Skeletal muscle satellite cell (primary cell): Measurements from ENCODE around the gene GUK1. TPM values are rescaled to one million over a fixed set of nuclear protein-coding genes. Genes with fewer than 3 reads are reported as not detected.

Source experiments
- H3K27me3 ChIP-seq: 2 replicates; pipeline ENCODE4 v1.7.0; 2013; ENCODE audit warnings: low read length; ENCODE audit not compliant: control insufficient read depth, insufficient read depth
- H3K36me3 ChIP-seq: 2 replicates; pipeline ENCODE4 v1.7.0; 2013; ENCODE audit warnings: mild to moderate bottlenecking, control low read depth, low read length; ENCODE audit not compliant: insufficient read depth
- H3K4me1 ChIP-seq: 2 replicates; pipeline ENCODE4 v1.7.0; 2013; ENCODE audit warnings: low read length; ENCODE audit not compliant: control insufficient read depth, insufficient read depth
- H3K4me2 ChIP-seq: 2 replicates; pipeline ENCODE4 v1.7.0; 2013; ENCODE audit warnings: mild to moderate bottlenecking, low read length
- H3K4me3 ChIP-seq: 2 replicates; pipeline ENCODE4 v1.7.0; 2013; ENCODE audit warnings: low read length
- H3K9ac ChIP-seq: 2 replicates; pipeline ENCODE4 v1.7.0; 2013; ENCODE audit warnings: mild to moderate bottlenecking, low read depth, low read length, moderate library complexity
- H3K9me3 ChIP-seq: replicated peaks from 2 replicates; pipeline ENCODE4 v1.7.0; 2013; ENCODE audit warnings: mild to moderate bottlenecking, control low read depth, low read length
- small RNA-seq: library from RNA; depleted of rRNA; stranded (forward); fragments of <200 nt; gene quantifications from one replicate; pipeline ENCODE3, GENCODE V24; 2012

Gene GUK1

DNA sequence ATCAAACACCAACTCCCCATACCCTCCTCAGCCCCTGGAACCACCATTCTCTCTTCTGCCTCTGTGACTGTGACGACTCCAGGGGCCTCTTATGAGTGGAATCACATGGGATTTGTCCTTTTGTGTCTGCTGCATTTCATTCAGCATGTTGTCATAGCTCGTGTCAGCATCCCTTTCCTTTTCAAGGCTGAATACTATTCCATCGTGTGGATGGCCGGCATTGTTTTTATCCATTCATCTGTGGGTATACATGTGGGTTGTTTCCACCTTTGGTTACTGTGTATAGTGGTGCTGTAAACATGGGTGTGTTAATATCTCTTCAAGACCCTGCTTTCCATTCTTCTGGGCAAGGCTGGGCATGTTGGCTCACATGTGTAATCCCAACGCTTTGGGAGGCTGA, 50.7 kb downstream of the GUK1 start:
- Histone ChIP-seq H3K27me3 (no peaks in the 10 kb centered on the region), H3K4me1 (no peaks in the 10 kb centered on the region), H3K4me2 (no peak overlapping the region), H3K4me3 (no peak overlapping the region), H3K9ac (no peak overlapping the region), H3K36me3 (no peaks in the 10 kb centered on the region), H3K9me3 (no peaks in the 10 kb centered on the region)

DNA sequence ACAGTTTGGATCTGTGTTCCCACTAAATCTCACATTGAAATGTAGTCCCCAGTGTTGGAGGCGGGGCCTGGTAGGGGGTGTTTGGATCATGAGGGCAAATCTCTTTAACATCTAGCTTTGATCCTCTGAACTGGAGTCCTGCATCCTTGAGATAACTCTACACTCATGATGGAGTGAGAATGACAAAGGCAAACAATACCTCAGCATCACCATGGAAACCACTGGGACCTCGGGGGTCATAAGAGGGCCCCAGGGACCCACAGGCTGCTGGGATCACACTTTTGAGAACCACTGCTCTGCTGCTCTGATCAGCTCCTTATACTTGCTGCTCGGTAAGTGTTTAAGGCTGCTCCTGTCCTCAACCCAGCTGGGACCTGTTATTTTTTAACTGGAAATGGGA, 54.4 kb downstream of the GUK1 start:
- Histone ChIP-seq H3K27me3 (no peaks in the 10 kb centered on the region), H3K9me3 (peaks cover 9% of the 10 kb centered on the region), H3K4me3 (no peak overlapping the region), H3K4me2 (no peak overlapping the region), H3K36me3 (no peaks in the 10 kb centered on the region), H3K9ac (no peak overlapping the region), H3K4me1 (no peaks in the 10 kb centered on the region)

DNA sequence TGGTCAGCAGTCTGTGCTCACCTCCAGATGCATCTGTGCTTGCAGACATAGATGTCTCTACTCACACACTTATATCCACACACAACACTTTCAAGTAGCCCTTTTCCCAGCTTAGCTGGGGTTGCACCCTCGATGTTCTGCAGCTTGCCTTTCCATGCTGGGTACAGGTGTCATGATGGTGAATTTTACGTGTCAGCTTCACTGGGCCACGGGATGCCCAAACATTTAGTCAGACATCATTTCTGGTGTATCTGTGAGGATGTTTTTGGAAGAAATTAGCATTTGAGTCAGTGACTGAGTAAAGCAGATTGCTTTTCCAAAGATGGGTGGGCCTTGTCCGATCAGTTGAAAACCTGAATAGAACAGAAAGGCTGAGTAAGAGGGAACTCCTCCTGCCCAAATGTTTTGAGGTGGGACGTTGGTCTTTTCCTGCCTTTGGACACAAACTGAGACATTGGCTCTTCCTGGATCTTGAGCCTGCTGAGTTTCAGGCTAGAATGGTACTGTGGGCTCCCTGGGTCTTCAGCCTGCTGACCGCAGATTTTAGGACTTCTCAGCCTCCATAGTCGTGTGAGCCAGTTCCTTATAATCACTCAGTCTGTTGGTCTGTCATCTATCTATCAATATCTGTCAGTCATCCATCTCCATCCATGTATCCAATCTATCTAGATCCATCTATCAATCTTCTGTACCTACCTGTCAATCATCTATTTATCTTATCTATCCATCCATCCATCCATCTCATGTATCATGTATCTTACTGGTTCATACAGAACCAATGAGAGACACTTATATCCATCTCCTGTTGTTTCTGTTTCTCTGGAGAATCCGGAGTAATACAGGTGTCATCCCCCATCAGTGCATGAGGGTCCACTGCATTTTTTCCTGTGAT, 55.1 kb downstream of the GUK1 start:
- H3K4me3 ChIP-seq = no peak overlapping the region
- no peaks in the 10 kb centered on the region for H3K36me3 ChIP-seq
- H3K4me2 ChIP-seq = no peak overlapping the region
- H3K27me3 ChIP-seq = no peaks in the 10 kb centered on the region
- H3K9me3 ChIP-seq = peaks cover 14% of the 10 kb centered on the region
- H3K4me1 ChIP-seq = no peaks in the 10 kb centered on the region
- no peak overlapping the region for H3K9ac ChIP-seq

DNA sequence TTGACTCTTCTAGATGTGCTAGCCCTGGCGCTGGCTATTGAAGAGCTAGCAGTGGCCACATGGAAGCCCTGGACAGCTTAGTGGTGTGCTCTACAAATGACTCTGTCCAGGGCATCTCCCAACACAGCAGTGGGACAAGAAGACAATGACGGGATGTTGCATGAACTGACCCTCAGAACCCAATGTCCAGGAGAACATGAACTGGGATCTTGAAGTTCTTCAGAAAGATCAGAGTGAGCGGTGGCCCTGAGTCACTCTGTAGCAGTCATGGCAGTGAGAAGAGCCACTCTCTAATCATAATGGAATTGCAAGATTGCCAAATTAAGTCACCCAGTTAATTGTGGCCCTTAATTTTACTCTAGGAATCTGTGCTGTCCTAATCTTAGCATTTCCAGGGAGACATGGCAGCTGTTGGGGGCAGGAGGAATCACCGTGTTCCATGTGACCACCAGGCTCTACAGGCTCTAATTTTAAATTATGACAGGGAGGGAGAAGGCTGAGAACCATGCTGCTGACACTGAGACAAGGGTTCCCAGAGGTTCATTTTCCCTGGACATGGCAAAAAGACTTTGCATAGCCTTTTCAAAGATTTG, 57.6 kb downstream of the GUK1 start:
- peaks cover 14% of the 10 kb centered on the region for H3K9me3 ChIP-seq
- H3K4me1 ChIP-seq = no peaks in the 10 kb centered on the region
- H3K4me3 ChIP-seq = no peak overlapping the region
- no peaks in the 10 kb centered on the region for H3K27me3 ChIP-seq
- no peaks in the 10 kb centered on the region for H3K36me3 ChIP-seq
- no peak overlapping the region for H3K4me2 ChIP-seq
- H3K9ac ChIP-seq = no peak overlapping the region

Small RNA genes within 50 kb of the gene (small RNA-seq; reads per million reads assigned to genes)
- not detected for gene AL359510.1
